ENCODE results near the gene DUS4L.

DNA sequence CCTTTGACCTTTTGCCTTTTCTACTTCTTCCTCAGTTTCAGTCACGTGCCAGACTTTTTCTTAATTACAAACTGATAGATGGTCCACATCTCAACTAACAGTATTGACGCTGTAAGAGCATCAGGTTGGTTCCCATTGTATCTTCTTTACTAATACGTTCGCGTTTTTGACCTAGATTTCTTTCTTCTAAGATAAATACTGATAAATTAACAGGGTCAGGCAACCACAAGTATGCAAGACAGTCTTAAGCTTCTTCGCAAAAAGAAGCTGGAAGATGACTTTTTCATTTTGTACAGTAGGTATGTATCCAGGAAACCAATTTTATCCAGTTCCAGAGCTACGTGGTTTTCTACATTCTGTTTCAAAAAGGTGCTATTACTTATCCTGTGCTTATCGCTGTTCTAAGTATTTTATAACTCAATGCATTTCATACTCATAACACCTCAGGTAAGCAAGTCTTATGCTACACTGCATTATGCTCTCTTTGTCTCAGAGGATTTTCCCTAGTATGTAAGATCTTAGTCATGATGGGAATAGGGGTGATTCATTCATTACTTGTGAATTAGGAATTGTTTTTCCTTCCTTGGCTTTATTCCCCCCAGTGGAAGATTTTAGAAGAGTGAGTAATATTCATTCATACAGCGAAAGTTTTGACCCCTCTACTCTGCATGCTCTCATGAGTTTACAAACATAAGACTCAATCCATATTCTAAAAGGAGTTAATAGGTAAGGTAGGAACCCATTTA lies 955 bp downstream of the DUS4L start:
- TF ChIP-seq, protein P1, sequence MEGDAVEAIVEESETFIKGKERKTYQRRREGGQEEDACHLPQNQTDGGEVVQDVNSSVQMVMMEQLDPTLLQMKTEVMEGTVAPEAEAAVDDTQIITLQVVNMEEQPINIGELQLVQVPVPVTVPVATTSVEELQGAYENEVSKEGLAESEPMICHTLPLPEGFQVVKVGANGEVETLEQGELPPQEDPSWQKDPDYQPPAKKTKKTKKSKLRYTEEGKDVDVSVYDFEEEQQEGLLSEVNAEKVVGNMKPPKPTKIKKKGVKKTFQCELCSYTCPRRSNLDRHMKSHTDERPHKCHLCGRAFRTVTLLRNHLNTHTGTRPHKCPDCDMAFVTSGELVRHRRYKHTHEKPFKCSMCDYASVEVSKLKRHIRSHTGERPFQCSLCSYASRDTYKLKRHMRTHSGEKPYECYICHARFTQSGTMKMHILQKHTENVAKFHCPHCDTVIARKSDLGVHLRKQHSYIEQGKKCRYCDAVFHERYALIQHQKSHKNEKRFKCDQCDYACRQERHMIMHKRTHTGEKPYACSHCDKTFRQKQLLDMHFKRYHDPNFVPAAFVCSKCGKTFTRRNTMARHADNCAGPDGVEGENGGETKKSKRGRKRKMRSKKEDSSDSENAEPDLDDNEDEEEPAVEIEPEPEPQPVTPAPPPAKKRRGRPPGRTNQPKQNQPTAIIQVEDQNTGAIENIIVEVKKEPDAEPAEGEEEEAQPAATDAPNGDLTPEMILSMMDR (IDR thresholded peaks at IDR 0.05) = no peak
- TF ChIP-seq POLR2A (IDR thresholded peaks at IDR 0.05) = no peak
